ENCODE measurements around the gene PCP4L1.
"Not testable (repeated sequence)": the region's sequence is repeated elsewhere in the genome, so short reads cannot be mapped to it uniquely, and the experiment has no call there.

PCP4L1 gene

GRCh38 chr1:161258439-161259344, at the start of gene PCP4L1:
Gene PCP4L1, plus strand, starts transcription at chr1:161258745. Its CDS starts 230 bp downstream, at chr1:161258975.
- DNase-seq (ENCODE audit: low spot score) = peak; percentile 72

DNA sequence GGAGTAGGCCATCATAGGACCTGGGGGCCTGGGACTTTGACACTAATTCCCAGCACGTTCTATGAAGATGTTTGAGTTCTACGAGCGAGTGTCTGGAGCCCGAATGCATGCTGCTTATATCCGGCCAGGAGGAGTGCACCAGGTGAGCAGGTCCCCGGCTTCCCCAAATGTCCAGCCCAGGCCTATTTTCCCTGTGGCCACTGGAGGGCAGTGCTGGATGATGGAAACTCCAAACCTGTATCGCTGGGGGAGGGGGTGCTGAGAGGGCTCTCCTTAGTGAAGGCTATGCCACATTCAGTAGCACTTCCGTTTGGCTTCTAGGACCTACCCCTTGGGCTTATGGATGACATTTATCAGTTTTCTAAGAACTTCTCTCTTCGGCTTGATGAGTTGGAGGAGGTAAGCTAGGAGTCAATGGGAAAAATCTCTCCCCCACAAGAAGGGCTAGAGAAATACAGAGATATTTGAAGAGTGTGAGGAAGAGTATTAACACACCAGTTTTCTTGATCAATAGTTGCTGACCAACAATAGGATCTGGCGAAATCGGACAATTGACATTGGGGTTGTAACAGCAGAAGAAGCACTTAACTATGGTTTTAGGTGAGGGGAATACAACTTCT, 48.6 kb upstream of the PCP4L1 start:
- DNase-seq (ENCODE audit: low spot score) = peak; percentile 72

- DNase-seq (ENCODE audit: low spot score) = no peak
Measured at GRCh38 chr1:161214369-161214768, 44.2 kb upstream of the PCP4L1 start.

DNA sequence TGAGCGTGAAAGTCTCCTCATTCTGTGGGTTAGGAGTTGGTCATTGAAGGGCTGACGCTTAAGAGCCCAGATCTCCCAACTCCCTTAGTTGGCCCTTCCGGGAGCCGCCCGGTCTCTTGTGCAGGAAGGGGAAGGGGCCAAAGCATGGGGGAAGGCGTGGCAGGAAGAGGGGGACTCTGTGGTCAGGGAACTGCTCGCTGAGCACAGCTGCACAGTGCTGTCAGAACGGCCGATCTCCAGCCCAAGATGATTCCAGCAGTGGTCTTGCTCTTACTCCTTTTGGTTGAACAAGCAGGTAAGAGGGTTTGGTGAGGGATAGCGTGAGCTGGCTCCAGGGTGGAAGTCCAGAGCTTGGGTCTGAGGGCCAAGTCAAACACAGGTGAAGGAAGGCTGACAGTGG, 43.5 kb upstream of the PCP4L1 start, which contains the start of gene FCER1G:
FCER1G (plus strand) TSS at position 220 of the 400 bp plus-strand sequence; CDS start at position 247, 27 bp downstream.
- no peak for DNase-seq (ENCODE audit: low spot score)

DNA sequence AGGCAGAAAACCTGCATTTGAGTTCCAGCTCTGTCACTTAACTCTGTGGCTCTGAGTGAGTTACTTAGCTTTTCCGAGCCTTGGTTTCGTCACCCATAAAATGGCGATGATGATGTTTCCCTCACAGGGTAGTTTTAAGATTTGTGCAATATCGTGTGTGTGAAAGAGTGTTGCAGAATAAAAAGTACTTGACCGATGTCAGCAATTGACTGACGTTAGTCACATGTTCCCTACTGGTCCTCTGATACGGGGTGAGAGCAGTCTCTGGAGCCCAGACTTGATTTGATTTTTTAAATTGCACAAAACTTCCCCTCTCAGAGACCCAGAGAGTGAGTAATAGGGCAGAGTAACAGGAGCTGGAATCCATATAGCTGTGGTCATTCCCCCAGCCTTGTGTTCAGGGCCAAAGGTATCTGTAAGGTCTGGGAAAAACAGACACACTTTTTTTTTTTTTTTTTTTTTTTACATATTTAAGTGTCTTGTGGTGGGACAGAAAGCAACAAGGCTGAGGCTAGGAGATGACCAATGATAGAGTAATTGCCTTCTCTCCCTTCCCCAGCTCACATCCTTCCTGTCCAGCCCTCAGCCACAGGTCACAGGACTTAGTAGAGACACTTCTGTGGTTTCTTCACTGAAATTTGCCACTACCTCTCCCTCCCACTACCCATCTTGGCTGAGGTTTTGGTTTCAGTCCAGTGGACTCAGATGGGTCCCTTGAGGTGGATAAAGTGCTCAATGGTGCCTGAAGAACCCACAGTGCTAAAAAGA, 41.4 kb upstream of the PCP4L1 start:
- no peak for DNase-seq (ENCODE audit: low spot score)

GRCh38 chr1:161217831-161218230, 40.7 kb upstream of the PCP4L1 start:
- DNase-seq (ENCODE audit: low spot score) = no peak

- no peak for DNase-seq (ENCODE audit: low spot score)
Measured at GRCh38 chr1:161218301-161219077, 40.1 kb upstream of the PCP4L1 start.

DNA sequence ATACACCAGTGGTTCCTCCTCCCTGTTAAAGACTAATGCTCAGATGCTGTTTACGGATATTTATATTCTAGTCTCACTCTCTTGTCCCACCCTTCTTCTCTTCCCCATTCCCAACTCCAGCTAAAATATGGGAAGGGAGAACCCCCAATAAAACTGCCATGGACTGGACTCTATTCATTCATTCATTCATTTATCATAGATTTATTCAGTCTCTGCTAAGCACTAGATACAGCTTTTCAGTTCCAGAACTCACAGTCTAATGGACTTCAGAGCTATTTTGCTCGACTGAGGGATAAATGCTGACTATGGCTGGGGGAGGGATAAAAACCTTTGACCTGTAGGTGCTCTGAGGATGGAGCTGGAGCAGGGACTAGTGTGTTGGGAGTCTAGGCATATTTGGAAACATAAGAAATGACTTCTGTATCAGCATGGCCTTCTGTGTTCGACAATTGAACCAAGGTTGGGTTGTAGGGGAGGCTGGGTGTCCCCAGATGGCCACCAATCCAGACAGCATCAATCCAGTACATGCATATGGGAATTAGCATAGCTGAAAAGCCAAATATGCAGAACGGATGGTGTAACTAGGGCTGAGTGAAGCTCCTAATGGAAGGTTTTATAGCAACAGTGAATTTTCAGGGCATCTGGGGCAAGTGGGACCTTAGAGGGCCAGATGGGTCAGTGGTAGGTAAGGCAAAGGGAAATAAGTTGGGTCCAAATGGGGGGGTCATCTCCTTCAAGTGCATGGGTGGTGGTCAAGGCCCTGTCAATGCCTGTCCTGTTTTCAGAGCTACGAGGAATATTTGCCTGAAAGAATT, 39.3 kb upstream of the PCP4L1 start:
- DNase-seq (ENCODE audit: low spot score) = no peak

DNA sequence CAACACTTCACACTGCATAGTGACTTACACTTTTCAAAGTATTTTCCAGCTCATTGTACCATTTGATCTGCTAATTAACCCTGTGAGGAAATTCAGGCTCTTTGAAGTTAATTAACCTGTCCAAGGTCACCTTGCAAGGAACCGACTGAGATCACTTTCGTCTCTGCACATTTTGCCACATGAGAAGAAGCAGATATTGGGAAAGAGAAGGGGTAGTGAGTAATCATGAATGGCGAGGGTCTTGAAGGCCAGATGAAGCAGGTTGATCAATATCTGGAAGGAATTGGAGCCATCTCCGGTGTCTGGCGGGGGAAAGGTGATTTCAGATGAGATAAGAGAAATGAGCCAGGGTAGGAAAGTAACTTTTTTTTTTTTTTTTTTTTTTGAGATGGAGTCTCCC, 38.5 kb upstream of the PCP4L1 start:
- no peak for DNase-seq (ENCODE audit: low spot score)

- DNase-seq (ENCODE audit: low spot score) = no peak
Measured at GRCh38 chr1:161222175-161223019, 36.1 kb upstream of the PCP4L1 start.

GRCh38 chr1:161223805-161224694, 34.5 kb upstream of the PCP4L1 start:
- no peak for DNase-seq (ENCODE audit: low spot score)

- DNase-seq (ENCODE audit: low spot score) = not testable (repeated sequence)
Measured at GRCh38 chr1:161224695-161225087, 33.9 kb upstream of the PCP4L1 start.

DNA sequence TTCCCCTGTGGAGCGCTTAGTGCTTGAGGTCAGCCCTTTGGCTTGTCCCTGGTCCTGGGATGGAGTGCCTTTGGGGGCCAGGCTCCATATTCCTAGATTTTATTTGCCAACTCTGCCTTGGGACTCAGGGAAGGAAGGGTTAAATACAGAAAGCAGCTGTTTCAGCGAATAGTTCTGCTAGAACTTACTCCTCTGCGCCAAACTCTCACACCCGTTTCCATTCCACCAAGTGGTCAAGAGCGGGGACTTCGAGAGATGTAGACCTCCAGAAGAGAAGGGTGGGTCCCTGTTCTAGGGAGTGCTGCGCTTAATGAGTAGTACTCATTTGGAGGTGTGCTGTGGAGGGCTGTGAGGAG, 33.4 kb upstream of the PCP4L1 start:
- DNase-seq (ENCODE audit: low spot score) = no peak

- DNase-seq (ENCODE audit: low spot score) = peak; percentile 94
Measured at GRCh38 chr1:161225534-161226319, 32.8 kb upstream of the PCP4L1 start, which contains the start of gene TOMM40L. Gene TOMM40L, plus strand, starts transcription at chr1:161226060. Its CDS starts 430 bp downstream, at chr1:161226490.

DNA sequence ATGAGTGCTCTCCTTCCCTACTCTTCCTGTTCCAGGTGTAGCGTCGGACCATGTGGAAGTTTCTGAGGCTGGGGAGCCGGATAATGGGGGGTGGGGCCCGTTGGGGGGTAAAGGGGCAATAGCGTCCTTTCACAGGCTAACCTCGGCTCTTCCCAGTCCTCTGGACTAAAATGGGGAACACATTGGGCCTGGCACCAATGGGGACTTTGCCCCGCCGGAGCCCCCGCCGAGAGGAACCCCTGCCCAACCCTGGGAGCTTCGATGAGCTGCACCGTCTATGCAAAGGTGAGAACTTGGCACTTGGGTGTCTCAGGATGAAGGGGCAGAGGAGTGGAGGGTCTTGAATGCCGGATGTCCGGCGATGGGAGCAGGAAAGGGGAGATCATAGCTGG, 32.2 kb upstream of the PCP4L1 start:
- DNase-seq (ENCODE audit: low spot score) = no peak

DNA sequence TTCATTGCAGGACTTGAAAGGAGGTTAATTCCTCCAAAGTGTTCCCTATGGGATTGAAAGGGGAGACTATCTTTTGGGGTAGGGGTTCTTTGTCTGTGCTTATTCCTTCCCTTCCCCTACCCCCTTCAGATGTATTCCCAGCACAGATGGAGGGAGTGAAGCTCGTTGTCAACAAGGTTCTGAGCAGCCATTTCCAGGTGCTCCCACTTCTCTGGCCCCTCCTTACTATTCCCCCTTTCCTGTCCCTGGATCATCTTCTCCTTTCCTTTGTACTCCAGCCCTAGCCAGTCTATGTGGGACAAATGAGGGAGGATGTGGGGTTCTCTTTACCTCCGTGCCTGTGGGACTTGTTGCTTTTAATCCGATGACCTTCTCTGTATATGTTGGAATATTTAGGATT, 31.8 kb upstream of the PCP4L1 start:
- DNase-seq (ENCODE audit: low spot score) = no peak

DNA sequence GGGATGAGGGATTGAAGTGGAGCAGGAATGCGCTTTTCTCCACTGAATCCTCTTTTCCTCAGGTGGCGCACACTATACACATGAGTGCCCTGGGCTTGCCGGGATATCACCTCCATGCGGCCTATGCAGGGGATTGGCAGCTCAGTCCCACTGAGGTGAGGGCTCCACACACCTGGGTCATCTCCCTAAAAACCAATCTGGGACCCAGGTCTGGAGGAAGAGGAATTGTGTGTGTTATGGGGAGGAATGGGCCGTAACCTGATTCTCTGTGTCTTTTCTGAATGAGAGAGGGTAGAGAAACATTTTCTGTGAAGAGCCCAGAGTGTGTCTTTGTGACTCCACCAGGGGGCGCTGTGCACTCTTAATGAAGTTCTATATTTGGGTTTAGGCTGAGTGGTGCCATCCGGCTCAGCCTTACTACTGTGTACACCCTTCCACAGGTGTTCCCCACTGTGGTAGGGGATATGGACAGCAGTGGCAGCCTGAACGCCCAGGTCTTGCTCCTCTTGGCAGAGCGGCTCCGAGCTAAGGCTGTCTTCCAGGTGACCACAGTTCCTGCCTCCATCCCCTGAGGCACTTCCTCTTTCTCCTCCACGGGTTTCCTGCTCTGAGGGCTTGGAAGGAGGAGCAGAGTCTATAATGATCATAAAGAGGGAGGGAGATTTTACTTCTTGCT, 31.2 kb upstream of the PCP4L1 start:
- peak; percentile 69 for DNase-seq (ENCODE audit: low spot score)
